Measurements from ENCODE around the gene EPB41L4B.

EPB41L4B gene

DNA sequence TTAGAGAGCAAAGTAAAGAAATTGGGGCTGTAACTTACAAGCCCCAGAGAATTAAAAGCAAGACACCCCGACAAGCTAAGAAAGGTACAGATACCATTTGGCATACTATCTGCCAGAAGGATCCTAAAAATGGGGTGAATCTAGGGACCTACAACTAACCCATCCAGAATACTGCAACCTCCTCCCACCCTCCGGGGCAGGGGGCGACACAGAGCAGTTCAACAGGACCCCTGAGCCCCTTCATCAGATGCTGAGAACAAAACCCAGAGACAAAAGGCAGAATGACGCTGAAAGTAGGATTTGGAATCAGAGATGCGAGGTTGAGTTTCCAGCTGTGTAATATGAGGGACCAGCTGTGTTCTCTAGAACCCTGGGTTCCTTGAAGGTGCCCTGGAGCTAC lies 71.2 kb downstream of the EPB41L4B start:
- H3K4me3 ChIP-seq (ENCODE audit: low read length): no peak overlapping the region
- no peak for TF ChIP-seq CTCF (IDR thresholded peaks at IDR 0.05; ENCODE audit: insufficient read depth, low read depth, low read length, missing control alignments)
- DNase-seq (ENCODE audit: low read depth): no peak

DNA sequence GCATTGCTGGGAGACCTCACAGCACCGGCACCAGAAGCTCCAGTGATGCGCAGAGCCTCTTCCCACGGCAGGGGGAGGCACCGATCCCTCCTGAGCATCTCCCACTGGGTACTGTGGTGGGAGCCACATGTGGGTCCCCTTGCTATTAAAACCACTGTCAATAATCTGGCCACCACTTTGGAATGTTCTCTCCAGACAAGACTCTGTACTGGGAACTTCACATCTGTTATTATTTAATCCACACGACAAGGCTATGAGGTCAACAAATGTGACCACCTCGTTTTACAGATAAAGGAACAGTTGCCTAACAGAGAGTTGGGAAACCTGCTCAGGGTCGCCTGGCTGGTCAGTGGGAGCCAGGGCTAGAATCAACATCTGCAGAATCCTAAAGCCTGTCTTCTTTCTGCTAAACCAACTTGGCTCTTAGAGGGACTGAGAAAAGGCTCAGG lies 72.7 kb downstream of the EPB41L4B start:
- no peak for TF ChIP-seq CTCF (IDR thresholded peaks at IDR 0.05; ENCODE audit: insufficient read depth, low read depth, low read length, missing control alignments)
- no peak overlapping the region for H3K4me3 ChIP-seq (ENCODE audit: low read length)
- no peak for DNase-seq (ENCODE audit: low read depth)

- TF ChIP-seq CTCF (IDR thresholded peaks at IDR 0.05; ENCODE audit: insufficient read depth, low read depth, low read length, missing control alignments): no peak
- H3K4me3 ChIP-seq (ENCODE audit: low read length): no peak overlapping the region
- no peak for DNase-seq (ENCODE audit: low read depth)
Observed at GRCh38 chr9:109247228-109247627, 73.6 kb downstream of the EPB41L4B start.

DNA sequence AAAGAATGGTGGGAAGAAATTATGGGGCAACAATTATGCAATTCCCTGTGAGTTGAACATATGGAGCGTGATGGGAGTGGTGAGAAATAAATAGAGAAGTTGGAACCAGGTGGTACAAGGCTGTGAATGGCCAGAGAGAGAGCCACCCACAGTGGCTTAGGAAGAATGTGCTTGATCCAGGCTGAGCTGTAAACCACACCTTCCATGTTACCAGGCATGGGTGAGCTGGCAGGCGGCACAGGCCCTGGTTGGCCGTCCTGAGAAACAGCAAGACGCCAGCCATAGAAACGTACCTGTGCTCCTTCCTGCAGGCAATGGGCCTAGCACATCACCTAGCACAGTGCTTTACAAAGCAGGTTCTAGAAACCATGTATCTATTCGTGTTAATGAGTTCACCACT lies 74.3 kb downstream of the EPB41L4B start:
- peak; percentile 23 for DNase-seq (ENCODE audit: low read depth)
- H3K4me3 ChIP-seq (ENCODE audit: low read length): no peak overlapping the region
- TF ChIP-seq CTCF (IDR thresholded peaks at IDR 0.05; ENCODE audit: insufficient read depth, low read depth, low read length, missing control alignments): no peak

DNA sequence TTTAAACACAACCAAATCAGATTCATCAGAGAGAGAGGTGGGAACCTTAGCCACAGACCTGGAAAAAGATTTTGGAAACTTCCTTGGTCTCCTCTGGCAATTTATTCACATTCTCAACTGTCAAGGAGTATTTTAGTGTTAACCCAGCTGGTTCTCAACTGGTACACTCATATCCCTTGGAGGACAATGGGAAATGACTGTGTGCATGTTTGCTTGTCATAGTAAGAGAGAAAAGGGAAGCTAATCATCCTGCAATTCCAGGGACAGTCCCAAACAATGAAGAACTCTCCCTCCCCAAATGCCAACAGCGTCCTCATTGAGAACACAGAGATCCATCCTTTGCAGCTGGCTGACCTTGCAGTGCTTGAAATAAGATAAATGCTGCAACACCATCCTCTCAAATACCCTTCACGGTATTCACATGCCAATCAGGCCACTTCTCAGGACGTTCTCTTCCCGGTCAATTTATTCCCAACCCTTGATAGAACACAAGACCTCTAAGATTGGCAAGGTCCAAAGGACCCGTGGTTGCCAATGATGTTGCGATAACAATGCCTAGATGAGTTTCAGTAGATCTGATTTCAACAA lies 75.5 kb downstream of the EPB41L4B start:
- DNase-seq (ENCODE audit: low read depth): peak; percentile 43
- TF ChIP-seq CTCF (IDR thresholded peaks at IDR 0.05; ENCODE audit: insufficient read depth, low read depth, low read length, missing control alignments): no peak
- no peak overlapping the region for H3K4me3 ChIP-seq (ENCODE audit: low read length)

DNA sequence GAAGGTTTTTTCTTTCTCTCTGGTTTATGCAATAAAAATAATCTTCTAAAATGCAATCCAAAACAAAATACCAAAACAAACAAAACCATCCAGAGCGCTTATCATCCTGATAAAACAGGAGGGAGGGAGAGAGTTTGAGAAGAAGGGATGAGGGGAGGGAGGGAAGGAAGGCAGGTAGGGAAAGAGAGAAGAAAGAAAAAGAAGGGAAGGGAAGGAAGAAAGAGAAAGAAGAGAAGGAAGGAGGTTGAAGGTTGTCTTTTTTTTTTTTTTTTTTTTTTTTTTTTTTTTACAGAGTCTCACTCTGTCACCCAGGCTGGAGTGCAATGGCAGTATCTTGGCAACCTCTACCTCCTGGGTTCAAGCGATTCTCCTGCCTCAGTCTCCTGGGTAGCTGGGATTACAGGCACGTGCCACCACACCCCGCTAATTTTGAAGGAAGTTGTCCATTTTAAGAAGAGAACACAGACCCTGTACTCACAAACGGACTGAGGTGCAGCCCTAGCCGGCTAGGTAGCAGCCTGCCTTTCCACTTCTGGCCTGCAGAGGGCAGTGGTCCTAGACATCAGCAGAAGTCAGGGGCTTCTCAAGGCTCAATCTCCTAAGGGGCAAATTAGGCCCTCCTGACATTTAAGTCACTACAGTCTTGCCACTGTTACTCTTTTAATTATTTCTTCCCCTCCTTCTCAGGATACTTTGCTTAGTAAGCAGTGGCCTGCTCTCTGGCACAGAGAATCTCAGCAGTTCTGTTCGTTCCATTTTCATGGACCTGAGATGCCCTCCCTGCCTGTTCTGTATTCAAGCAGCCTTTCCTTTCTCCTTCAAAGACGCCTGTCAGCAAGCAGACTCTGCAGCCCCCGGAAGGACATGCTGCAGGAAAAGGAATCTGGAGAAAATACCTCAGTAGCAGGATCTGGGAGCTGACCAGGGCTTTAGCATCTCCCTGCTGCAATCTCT lies 76.4 kb downstream of the EPB41L4B start:
- TF ChIP-seq CTCF (IDR thresholded peaks at IDR 0.05; ENCODE audit: insufficient read depth, low read depth, low read length, missing control alignments): peak; percentile 97
- H3K4me3 ChIP-seq (ENCODE audit: low read length): no peak overlapping the region
- peak; percentile 76 for DNase-seq (ENCODE audit: low read depth)

All from epithelial cell of esophagus (primary cell).